Calu3 (cell line): ENCODE results near the gene PLD3. TPM values are rescaled to one million over a fixed set of nuclear protein-coding genes. Genes with fewer than 3 reads are reported as not detected.

Experiments
- BruUV-seq: library from RNA; stranded (reverse); fragments of 400-500 nt; replicated peaks from 2 replicates; lab custom pipeline; 2021; lab: Mats Ljungman, UMichigan
- CTCF ChIA-PET: fragments of 300-600 bp; sonication (Branson Sonifier 250); formaldehyde crosslinking; loops from one replicate; lab custom pipeline; 2022; ENCODE audit warnings: antibody characterized with exemption; lab: Charles Lee
- DNase-seq: peaks from one replicate; pipeline ENCODE4 v3.0.0; 2022
- H3K27ac Mint-ChIP-seq: one replicate; pipeline ENCODE4 v1.8.0; 2022; ENCODE audit warnings: mixed read lengths; ENCODE audit not compliant: unreplicated experiment
- H3K27me3 Mint-ChIP-seq: one replicate; pipeline ENCODE4 v1.8.0; 2022; ENCODE audit warnings: mixed read lengths; ENCODE audit not compliant: unreplicated experiment
- H3K36me3 Mint-ChIP-seq: one replicate; pipeline ENCODE4 v1.8.0; 2022; ENCODE audit warnings: mild to moderate bottlenecking, moderate library complexity, mixed read lengths; ENCODE audit not compliant: insufficient read depth, unreplicated experiment
- H3K4me1 Mint-ChIP-seq: one replicate; pipeline ENCODE4 v1.8.0; 2022; ENCODE audit warnings: mild to moderate bottlenecking, low read depth, mixed read lengths; ENCODE audit not compliant: unreplicated experiment
- H3K4me3 Mint-ChIP-seq: one replicate; pipeline ENCODE4 v1.8.0; 2022; ENCODE audit warnings: mild to moderate bottlenecking, low read depth, moderate library complexity, mixed read lengths; ENCODE audit not compliant: unreplicated experiment
- H3K9me3 Mint-ChIP-seq: one replicate; pipeline ENCODE4 v1.8.0; 2022; ENCODE audit warnings: low read depth, mixed read lengths; ENCODE audit not compliant: unreplicated experiment
- intact Hi-C: fragments of 100-400 bp; cut with micrococcal nuclease; formaldehyde crosslinking; loops from one replicate; pipeline ENCODE4 v1.10.0; 2022; ENCODE audit not compliant: unreplicated experiment
- total RNA-seq: library from RNA; stranded (reverse); gene quantifications from 2 replicates; pipeline ENCODE4 v1.2.3, GENCODE V29; 2022
- TF ChIP-seq, protein P1 (sequence below): fragments of 200-600 bp; IDR thresholded peaks from one replicate; pipeline ENCODE4 v1.8.0; 2022; ENCODE audit warnings: antibody characterized with exemption; ENCODE audit not compliant: unreplicated experiment

Gene PLD3
- total RNA-seq, 1 experiment from 2014 or later = 184 TPM

DNA sequence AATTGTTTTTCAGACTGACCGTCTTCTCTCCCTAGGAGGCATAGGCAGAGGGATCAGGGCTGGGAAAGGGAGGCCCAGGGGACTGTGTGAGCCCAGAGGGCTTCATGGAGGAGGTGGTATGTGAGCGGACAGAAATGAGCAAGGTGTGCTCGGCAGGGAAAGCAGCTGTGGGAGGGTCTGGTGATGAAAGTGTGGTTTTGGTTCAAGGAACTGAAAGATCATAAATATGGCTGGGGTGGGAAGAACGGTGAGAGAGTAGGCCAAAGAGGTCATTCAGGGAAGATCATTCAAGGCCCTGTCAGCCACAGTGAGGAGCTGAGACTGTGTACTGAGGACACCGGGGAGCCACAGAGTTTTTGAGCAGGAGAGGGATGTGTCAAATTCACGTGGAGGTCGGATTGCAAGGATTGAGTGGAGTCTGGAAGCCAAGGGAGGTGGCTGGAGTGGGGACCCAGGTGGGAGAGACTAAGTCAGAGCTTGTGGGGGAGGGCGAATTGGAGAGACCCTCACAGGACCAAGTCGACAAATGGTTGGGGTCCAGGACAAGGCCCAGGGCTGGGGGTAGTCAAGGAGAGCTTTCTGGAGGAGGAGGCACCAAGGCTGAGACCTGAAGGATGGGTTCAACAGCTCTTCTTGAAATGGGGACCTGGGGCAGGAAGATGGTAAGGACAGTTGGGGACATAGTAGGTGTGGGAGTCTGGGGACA lies 7.6 kb downstream of the PLD3 start:
- Mint-ChIP-seq H3K9me3 (no peaks in the 10 kb centered on the region), H3K4me3 (no peak overlapping the region), H3K4me1 (no peaks in the 10 kb centered on the region), H3K36me3 (peaks cover 20% of the 10 kb centered on the region), H3K27me3 (no peaks in the 10 kb centered on the region), H3K27ac (peak overlapping the region; percentile 24)
- intact Hi-C loops = no loop called here
- TF ChIP-seq, protein P1, sequence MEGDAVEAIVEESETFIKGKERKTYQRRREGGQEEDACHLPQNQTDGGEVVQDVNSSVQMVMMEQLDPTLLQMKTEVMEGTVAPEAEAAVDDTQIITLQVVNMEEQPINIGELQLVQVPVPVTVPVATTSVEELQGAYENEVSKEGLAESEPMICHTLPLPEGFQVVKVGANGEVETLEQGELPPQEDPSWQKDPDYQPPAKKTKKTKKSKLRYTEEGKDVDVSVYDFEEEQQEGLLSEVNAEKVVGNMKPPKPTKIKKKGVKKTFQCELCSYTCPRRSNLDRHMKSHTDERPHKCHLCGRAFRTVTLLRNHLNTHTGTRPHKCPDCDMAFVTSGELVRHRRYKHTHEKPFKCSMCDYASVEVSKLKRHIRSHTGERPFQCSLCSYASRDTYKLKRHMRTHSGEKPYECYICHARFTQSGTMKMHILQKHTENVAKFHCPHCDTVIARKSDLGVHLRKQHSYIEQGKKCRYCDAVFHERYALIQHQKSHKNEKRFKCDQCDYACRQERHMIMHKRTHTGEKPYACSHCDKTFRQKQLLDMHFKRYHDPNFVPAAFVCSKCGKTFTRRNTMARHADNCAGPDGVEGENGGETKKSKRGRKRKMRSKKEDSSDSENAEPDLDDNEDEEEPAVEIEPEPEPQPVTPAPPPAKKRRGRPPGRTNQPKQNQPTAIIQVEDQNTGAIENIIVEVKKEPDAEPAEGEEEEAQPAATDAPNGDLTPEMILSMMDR = no peak
- CTCF ChIA-PET = no interaction called here
- DNase-seq = no peak
- no TSS peak for BruUV-seq

DNA sequence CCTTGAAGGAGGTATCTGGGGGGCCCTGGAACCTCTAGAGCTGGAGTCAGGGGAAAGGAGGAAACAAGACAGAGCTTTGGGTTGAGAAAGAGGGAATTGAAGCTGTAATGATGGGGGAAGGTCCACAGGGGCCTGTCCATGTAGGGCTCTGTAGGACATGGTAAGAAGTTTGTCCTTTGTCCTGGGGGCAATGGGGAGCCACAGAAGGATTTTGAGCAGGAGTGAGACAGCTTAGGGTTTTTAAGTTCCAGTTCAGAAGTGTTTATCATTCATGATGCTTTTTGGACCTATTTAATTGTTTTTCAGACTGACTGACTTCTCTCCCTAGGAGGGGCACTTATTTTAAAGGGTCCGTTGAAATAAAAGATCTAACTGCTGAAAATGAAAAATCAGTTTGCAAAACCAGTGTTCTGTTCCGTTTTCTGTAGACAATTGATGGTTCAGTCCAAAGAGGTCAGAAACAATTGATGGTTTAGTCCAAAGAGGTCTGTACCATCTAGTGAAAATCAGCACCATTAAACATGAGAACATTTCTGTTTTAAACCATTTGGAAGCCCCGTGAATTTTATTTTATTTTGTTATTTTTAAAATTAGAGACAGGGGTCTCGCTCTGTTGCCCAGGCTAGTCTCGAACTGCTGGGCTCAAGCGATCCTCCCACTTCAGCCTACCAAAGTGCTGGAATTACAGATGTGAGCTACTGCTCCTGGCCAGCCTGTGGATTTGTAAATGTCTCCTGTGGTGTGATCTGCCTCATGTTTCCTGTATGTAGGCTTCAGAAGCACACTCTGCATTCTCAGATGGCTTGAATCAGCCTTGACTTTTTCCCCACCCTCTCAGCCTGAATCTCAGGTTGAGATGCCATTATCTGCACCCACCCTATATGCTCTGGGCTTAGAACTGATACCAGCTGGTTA lies 8.4 kb downstream of the PLD3 start:
- H3K4me3 Mint-ChIP-seq = no peak overlapping the region
- no peaks in the 10 kb centered on the region for H3K27me3 Mint-ChIP-seq
- no peaks in the 10 kb centered on the region for H3K9me3 Mint-ChIP-seq
- intact Hi-C loops = no loop called here
- H3K27ac Mint-ChIP-seq = peak overlapping the region; percentile 24
- TF ChIP-seq, protein P1 = no peak
- no peak for DNase-seq
- no peaks in the 10 kb centered on the region for H3K4me1 Mint-ChIP-seq
- H3K36me3 Mint-ChIP-seq = peaks cover 20% of the 10 kb centered on the region
- CTCF ChIA-PET = no interaction called here
- no TSS peak for BruUV-seq

DNA sequence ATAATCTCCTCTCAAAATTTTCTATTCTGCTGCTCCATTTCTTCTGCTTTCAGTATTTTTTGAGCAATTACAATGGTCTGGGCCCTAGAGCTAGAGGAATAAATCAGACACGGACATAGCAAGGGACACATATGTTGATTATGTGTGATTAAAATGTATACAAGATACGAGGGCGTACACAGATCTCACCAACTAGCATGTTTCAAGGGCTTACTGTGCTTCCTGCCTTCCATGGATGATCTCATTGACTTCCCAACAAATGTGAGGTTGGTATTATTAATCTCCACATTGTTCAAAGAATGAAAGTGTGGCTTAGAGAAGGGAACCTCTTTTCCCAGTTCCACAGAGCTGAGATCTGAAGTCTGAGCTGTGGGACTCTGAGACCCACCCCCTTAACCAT lies 9.1 kb downstream of the PLD3 start:
- H3K27ac Mint-ChIP-seq = no peak overlapping the region
- CTCF ChIA-PET = no interaction called here

DNA sequence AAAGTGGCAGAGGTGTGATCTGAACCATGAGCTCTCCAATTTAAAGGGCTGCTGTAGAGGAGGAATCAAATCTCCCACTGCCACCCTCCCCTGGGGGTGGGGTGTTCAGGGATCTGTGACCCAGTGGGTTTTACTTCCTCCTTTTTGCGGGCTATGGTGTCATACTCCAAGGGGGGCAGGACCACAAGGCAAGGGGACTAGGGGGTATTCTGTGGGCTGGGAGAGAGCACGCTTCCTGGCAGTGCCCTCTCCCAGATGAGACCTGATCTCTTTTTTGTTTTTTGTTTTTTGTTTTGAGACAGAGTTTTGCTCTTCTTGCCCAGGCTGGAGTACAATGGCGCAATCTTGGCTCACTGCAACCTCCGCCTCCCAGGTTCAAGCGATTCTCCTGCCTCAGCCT lies 10.3 kb downstream of the PLD3 start:
- Mint-ChIP-seq H3K9me3 (no peaks in the 10 kb centered on the region), H3K36me3 (peaks cover 25% of the 10 kb centered on the region), H3K4me3 (no peak overlapping the region), H3K27me3 (no peaks in the 10 kb centered on the region), H3K27ac (no peak overlapping the region), H3K4me1 (no peaks in the 10 kb centered on the region)
- TF ChIP-seq, protein P1 = no peak
- CTCF ChIA-PET = no interaction called here
- intact Hi-C loops = no loop called here
- BruUV-seq = no TSS peak
- DNase-seq = no peak

More for the DNA sequence above, 9.1 kb downstream of the PLD3 start:
- no TSS peak for BruUV-seq
- no peaks in the 10 kb centered on the region for H3K4me1 Mint-ChIP-seq
- H3K36me3 Mint-ChIP-seq = peaks cover 20% of the 10 kb centered on the region
- no peak for DNase-seq
- TF ChIP-seq, protein P1 = no peak
- no peaks in the 10 kb centered on the region for H3K9me3 Mint-ChIP-seq
- intact Hi-C loops = no loop called here
- H3K4me3 Mint-ChIP-seq = no peak overlapping the region
- H3K27me3 Mint-ChIP-seq = no peaks in the 10 kb centered on the region
